HG02870 (cell line): ENCODE measurements around the gene NRDC.

Experiments used
- ATAC-seq: cut with Tn5 transposase; IDR thresholded peaks from one replicate; pipeline ENCODE4 v1.9.1; 2021; ENCODE audit warnings: mild to moderate bottlenecking, moderate library complexity; ENCODE audit not compliant: unreplicated experiment

The NRDC gene

DNA sequence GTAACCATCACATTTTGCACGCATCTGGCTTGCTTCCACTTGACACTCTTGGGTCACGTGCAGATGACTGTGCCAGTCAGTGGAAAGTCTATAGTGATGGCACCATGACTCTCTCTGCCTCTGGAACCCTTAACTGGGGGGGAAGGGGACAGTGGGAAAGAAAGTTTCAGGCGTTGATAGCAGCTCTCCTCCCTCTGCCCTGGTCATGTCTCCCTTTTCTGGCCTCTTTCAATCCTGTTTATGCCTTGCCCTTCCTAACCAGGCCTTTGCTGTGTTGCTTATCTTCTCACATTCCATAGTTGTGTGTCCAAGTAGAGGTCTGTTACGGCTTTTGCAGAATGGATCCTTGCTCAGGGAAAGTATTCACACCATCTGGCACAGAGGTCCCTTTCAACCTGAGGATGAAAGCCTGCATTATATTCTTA is 93.5 kb downstream of the NRDC start:
- no peak for ATAC-seq

DNA sequence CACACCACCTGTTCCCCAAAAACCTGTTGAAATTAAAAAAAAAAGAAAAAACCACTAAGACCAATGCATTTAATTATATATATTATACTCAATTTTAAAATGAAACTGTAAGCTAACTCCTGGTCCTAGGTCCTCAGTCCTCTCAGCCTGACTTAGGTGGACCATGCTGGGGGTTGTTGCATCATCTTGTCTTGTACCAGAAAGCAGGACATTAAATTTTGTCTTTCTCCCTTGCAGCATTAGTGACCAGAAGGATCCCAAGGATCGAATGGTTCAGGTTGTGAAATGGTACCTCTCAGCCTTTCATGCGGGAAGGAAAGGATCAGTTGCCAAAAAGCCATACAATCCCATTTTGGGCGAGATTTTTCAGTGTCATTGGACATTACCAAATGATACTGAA is 97.6 kb downstream of the NRDC start:
- ATAC-seq, result no peak

DNA sequence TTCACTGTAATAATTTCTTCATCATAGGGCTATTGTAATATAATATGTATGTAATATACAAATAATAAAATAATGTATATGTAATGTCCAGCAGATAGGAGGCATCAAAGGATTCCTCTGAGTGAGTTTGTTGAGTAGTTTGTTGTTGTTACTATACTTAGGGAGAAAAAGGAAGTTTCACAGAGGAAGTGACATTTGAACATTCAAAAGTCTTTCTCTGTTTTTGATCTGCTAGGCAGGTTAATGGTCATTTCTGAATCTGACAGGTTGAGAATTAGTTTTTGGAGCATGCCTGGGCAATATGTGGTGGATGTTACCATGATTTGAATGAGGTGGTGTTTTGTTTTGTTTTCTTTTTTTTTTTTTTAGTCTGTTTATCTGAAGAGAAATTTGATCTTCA is 102.1 kb downstream of the NRDC start:
- ATAC-seq, result peak; percentile 64

DNA sequence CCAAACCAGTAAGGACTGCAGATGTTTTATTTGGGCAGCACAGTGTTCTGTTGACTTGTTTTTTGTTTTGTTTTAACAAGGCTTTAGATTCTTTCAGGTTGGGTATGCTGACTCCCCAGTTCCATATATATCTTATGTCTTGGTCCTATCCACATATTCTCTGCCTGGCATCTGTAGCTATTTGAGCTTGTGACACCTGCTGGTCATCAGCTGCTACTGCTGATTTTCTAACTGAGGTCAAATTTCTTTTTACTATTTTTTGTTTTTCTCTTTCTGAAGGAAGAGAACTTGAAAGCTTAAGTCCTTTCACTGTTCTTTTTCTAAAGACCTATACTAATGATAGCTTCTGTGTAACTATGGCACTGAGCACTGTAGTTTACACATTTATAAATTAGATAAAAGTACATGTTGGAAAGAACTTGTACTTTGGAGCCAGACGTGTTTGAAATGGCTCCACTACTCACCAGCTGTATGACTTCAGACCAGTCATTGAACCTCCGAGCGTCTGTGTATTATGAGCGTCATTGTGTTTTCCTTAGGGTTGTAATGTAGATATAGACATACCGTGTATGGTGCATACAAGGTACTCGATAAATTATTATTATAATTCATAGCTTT is 109.4 kb downstream of the NRDC start:
- ATAC-seq, result no peak

DNA sequence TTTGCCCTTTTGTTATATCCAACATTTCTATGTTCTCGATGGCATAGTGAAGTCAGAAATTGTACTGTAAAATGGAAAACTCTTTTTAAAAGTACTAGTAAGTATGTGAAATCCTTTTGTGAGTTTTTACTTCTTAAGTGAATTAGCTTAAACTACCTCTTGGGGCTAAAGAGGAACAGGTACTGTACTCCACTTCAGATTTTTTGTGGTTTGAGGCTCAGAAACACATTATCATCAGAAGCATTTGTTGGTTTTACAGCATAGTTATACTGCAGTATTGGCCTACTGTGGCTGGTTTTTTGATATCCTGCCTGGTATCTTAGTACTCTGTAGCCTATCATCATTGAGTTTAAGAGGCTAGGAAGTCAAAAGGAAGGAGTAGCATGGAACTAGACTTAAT is 117.2 kb downstream of the NRDC start:
- no peak for ATAC-seq

DNA sequence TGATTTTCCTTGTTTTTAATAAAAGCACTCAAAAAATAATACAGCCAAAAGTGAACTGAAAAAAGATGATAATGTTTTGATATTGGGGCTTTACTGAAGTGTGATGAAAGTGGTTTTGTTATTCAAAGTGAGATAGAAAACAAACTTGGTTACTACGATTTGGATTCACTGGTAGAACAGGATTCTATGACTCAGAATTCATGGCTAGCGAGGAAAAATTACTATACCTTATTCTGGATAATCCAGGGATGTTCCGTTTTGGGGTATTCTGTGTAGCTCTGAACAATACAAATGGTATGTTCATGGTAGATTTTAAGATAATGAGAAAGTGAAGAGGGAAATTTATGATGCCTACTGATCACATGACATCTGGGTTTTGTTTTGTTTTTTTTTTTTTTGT is 117.7 kb downstream of the NRDC start:
- no peak for ATAC-seq

DNA sequence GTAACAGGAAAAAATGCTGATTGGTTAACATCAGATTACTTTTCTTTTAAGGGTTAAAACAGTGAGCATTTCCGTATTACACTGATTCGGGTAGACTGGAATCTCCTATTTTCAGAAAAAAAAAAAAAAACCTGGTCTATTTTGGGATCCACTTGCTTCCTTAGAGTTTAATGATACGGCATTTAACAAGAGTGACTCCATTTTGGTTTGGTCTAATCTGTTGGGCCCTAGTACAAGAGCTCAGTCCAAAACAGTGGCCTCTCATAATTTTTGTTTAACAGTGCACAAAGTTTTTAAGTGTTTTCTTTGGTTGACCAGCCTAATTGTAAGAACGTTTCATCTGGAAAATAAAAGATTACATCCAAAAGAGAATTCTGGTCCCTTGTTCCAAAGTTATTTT is 120.2 kb downstream of the NRDC start:
- no peak for ATAC-seq

DNA sequence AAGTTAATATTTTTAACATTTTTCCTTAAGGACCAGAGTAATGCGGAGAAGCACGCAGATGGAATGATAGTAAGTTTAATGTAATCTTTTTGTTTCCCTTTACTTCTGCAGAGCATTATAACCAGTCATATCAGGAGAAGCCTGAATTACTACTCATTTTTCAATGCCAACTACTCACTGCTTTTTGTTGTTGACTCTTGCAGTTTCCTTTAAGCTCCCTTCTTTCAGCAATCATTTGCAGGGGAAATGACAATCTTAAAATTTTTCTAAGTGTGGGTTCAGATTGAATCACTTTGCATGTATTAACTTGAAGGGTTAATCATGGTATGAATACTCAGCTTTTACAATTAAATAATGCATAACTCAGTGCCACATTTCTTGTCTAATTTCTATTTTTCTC is 122.2 kb downstream of the NRDC start:
- ATAC-seq, result no peak

DNA sequence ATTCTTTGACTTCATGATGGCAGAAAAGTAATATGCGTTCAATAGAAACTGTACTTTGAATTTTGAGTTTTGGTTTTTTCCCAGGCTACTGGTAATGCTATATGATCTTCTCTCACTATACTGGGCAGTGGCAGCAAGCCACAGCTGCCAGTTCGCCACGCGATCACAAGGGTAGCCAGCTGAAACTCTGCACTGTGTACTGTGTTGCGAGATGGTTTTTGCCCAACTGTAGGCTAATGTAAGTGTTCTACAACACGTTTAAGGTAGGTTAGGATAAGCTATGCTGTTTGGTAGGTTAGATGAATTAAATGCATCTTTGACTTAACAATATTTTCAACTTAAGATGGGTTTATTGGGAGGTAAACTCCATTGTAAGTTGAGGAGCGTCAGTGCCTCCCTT is 123.1 kb downstream of the NRDC start:
- ATAC-seq, result no peak

DNA sequence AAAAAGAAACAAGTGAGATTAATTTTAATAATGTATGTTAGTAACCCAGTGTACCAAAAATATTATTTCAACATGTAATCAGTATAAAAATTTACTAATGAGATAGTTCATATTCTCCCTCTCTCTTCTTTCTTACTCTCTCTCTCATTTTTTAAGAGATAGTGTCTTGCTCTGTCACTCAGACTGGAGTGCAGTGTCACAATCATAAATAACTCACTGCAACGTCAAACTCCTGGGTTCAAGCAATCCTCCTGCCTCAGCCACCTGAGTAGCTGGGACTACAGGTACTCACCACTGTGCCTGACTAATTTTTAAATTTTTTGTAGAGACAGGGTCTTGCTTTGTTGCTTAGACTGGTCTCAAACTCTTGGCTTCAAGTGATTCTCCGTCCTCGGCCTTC is 123.9 kb downstream of the NRDC start:
- ATAC-seq, result no peak

DNA sequence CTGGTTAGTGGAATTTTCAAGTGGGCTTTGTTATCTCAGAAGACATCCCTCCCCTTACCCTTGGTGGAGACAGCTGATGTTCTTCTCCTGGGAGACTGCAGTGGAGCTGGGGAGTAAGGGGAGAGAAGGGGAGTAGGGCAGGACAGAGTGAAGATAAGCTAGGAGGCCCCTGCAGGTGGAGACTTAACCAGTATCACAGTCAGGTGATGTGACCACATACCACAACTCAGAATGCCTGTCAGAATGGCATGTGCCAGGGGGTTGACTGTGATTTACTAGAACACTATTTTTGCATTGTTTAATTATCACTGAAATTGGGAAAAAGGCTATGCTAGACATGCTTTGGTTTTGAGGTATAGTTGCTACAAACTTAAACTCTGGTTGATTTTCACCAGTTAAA is 124.6 kb downstream of the NRDC start:
- ATAC-seq, result no peak

DNA sequence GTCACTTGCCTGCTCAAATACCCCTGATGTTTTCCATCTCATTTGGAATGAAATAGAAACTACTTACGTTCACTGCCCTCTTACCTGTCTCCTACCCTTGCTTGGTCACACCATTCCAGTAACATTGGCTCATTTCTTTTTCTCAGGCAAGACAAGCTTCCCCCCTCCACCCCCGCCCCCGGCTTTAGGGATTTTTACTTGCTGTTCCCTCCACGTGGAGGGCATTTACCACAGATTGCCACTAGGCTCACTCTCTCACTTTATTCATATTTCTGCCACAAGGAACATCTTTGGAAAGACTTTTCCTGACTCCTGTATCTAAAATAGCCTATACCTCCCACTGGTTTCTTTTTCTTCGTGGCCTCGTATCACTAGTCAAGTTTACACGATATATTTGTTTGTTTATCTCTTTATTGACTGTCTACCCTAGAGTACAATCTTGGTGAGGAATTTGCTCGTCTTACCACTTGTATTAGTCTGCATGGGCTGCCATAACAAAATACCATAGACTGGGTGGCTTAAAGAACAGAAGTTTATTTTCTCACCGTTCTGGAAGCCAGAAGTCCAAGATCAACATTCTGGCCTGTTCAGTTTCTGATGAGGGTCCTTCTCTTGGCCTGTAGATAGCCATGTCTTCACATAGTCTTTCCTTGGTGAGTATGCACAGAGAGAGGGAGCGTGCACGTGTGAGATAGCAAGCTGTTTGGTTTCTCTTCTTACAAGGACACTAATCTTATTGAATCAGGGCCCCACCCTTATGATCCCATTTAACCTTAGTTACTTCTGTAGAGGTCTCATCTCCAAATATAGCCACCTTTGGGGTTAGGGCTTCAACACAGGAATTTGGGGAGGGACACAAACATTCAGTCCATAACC is 126.2 kb downstream of the NRDC start:
- no peak for ATAC-seq

DNA sequence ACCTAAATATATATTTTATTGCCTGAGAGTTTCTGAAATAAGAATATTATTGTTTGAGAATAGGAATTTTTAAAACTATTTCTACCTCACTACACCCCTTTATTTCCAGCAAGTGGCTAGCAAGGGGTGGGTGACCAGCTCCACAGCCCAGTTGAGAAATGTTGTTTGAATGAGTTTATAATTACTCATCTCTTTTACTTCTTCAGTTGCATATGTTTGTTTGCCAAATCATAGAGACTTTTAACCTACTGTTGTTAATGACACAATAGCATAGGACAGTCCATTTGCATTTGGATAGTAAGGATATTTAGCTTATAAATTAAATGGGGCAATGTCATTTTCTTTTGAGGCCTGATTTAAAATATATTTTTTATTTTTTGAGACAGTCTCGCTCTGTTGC is 127.8 kb downstream of the NRDC start:
- no peak for ATAC-seq

DNA sequence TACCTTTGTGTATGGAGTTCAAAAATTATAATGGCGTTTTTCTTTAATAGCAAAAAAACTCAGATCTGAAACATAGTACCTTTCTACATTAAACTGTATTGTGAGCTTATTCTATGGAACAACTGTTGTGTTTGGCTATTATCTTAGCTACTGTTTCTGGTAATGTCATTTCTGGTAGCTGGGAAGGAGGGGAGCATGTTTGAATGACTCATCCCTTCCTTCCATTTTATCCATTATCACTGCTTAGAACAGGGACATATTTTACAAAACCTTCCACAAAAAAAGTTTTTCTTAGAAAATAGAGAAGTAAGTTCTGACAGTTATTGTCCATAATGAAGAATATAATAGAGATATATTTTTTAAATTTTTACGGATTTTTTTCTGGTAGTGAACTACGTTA is 128.3 kb downstream of the NRDC start:
- no peak for ATAC-seq

DNA sequence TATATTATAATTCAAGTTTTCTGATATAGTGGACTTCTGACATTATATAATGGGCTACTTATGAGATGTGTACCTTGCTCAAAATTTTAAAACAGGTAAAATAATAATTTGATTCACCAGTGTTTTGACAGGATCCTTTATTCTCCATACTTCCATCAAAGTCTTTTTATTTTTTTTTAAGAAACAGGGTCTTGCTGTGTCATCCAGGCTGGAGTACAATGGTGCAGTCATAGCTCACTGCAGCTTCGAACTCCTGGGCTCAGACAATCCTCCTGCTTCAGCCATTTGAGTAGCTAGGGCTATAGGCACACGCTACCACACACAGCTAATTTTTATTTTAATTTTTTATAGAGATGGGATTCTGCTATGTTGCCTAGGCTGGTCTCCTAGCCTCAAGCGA is 129.4 kb downstream of the NRDC start:
- no peak for ATAC-seq

DNA sequence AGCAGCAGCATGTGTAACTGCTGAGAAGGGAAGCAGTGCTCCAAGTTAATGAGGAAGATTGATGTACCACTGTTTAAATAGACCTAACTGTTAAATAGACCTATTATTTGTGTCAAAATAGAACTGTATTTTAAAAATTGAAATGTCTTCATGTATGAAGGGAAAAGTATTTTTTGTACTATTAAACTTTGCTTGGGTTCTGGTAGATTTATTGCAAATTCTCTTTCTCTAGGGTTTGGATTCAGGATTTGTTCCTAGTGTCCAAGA is 133.3 kb downstream of the NRDC start:
- ATAC-seq, result no peak

DNA sequence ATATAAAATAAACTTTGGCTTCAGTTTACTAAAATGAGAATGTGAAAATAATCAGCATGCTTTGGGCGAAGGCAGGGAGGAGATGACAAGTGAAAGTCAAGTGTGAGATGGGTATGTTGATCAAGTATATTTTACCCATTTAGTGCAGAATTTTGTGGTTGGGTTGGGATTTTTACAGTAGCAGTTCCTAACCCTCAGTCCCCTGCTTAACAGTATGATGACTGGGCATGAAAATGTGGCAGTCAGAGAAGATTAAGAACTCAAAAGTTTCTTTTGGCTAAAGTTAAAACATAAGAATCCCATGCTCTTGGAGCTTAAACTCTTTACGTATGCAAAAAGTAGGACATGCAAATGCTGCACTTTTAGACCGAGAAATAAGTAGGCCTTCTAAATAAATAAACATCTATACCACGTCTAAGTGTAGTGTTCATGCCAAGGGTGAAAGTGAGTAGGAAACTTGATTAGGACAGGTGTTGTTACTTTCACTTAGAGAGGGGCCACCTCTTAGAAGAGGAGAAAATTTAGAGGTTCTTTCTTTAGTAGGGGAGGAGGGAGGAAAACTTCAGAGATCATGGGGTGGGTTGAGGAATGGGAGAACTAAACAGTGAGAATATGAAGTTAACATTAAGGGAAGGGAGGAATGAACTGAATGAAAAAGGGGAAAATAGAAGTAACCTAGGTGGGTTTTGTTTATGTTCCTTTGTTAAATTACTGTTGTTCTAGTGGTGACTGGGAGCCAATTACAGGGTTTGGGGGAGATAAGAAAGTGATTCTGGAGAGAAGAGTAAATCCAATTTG is 133.8 kb downstream of the NRDC start:
- ATAC-seq, result no peak

DNA sequence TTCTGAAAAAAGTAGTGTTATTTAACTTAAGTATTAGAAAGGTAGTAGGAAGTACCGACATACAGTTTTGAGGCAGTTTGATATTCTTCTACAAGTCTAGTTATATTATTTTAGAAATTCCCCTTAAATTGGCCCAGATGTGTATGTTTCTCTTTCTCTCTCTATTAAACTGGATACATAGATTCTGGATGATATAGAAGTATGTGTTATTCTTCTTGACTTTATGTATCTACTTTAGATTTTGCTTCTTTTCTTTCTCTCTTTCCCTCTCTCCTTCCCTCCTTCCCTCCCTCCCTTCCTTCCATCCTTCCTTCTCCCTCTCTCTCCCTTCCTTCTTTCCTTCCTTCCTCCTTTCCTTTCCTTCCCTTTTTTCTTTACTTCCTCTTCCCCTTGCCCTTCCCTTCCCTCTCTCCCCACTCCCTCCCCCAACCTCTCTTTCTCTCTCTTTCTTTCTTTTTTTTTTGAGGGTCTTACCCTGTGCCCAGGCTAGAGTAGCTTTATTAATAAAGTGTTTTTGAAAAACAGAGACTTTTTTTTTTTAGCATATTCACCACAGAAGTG is 137.3 kb downstream of the NRDC start:
- ATAC-seq, result no peak

DNA sequence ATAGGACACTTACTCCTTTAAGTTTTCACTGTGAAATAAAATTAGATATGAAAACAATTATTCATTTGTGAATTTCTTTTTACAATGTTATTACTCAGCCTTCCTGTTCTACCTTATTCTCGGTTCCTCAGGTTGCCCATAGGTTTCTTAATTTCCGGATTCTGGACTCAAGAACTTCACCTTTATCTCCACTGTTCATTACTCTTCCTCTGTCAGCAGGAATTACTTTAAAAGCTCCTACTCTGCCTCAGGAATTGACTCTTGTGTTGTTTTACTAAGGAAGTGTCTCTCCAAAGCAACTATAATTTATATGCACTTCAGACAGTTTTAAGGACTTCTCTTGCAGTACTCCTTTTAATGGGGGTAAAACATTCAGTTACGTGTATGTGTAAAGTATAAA is 137.9 kb downstream of the NRDC start:
- peak; percentile 59 for ATAC-seq
